SK-N-MC (cell line): Measurements from ENCODE around the gene ZIC1.

Experiments
- EZH2 ChIP-seq: fragments of 200-600 bp; sonication (generic); IDR thresholded peaks from one replicate; pipeline ENCODE4 v1.6.1; 2017; ENCODE audit warnings: antibody characterized with exemption
- POLR2AphosphoS5 ChIP-seq: IDR thresholded peaks from 2 replicates; pipeline ENCODE4 v1.6.1; 2012; ENCODE audit warnings: mild to moderate bottlenecking, low read depth, low read length, borderline replicate concordance

- no peak for TF ChIP-seq EZH2
- no peak for TF ChIP-seq POLR2AphosphoS5
These were observed 8.2 kb upstream of the ZIC1 start for GRCh38 chr3:147400999-147401398.
